Measurements from ENCODE around the gene SRBD1. TPM values are rescaled to one million over a fixed set of nuclear protein-coding genes. Genes with fewer than 3 reads are reported as not detected.

Gene SRBD1
- polyA plus RNA-seq, 3 donors: 5.8 to 9.2 (median 7.0) TPM

- peaks cover 0 to 1% of the 10 kb centered on the region in 2 donors for H3K36me3 ChIP-seq (replicated peaks in 1 of 2; ENCODE audit: control insufficient read depth in 1 of 2, insufficient read depth in 2 of 2, low read length in 2 of 2)
- WGBS (ENCODE audit: insufficient coverage): 67% methylated on average over 1 of the region's 5 CpGs
- peaks cover 46% of the 10 kb centered on the region for H3K79me2 ChIP-seq (ENCODE audit: insufficient read depth, low read length)
- H3K4me1 ChIP-seq (ENCODE audit: control insufficient read depth in 1 of 2, insufficient read depth in 2 of 2, low read length in 2 of 2): peaks cover 26 to 45% of the 10 kb centered on the region in 2 donors
- no peaks in the 10 kb centered on the region for H3K9me3 ChIP-seq (replicated peaks in 1 of 2; ENCODE audit: control insufficient read depth in 1 of 2, insufficient read depth in 1 of 2, low read length in 2 of 2)
- Mint-ChIP-seq H3K4me1 (peaks cover 46% of the 10 kb centered on the region), H3K9me3 (peaks cover 0 to 8% (median 0%) of the 10 kb centered on the region in 7 donors), H3K4me3 (peak overlapping the region; percentile 62 to 86), H3K27ac (peak overlapping the region; percentile 89 to 98 (median 96)), H3K27me3 (ENCODE audit: low read depth in 3 of 3) (no peaks in the 10 kb centered on the region), H3K36me3 (peaks cover 18 to 27% of the 10 kb centered on the region in 2 donors)
- H3K4me2 ChIP-seq (replicated peaks; ENCODE audit: extremely low read depth, low read length, poor library complexity, severe bottlenecking): peak overlapping the region; percentile 78
- H3K27ac ChIP-seq (ENCODE audit: low read depth in 1 of 2, low read length in 2 of 2): peak overlapping the region; percentile 35 to 93
- peak overlapping the region; percentile 74 for H2AFZ ChIP-seq (ENCODE audit: insufficient read depth, low read depth, low read length, poor library complexity, severe bottlenecking)
- peak overlapping the region; percentile 56 for H3K9ac ChIP-seq (ENCODE audit: insufficient read depth, low read length, poor library complexity, severe bottlenecking)
- no peak for TF ChIP-seq CTCF (IDR thresholded peaks at IDR 0.05)
- H3K4me3 ChIP-seq (replicated peaks in 1 of 3; ENCODE audit: low read depth in 2 of 3, low read length in 3 of 3): peak overlapping the region; percentile 49 to 95 (median 78)
- intact Hi-C loops (cut with micrococcal nuclease): no loop called here
- no peaks in the 10 kb centered on the region for H3K27me3 ChIP-seq (ENCODE audit: control insufficient read depth in 2 of 2, insufficient read depth in 2 of 2, low read length in 2 of 2)
- peak; percentile 85 to 92 (median 92) for DNase-seq
- H4K20me1 ChIP-seq (ENCODE audit: insufficient read depth, low read length): no peaks in the 10 kb centered on the region
Measured at GRCh38 chr2:45567974-45568789, 42.9 kb downstream of the SRBD1 start.

- Histone ChIP-seq H3K27ac (ENCODE audit: low read depth in 1 of 2, low read length in 2 of 2) (peak overlapping the region; percentile 93 to 97), H3K9ac (ENCODE audit: insufficient read depth, low read length, poor library complexity, severe bottlenecking) (peak overlapping the region; percentile 56), H3K27me3 (ENCODE audit: control insufficient read depth in 2 of 2, insufficient read depth in 2 of 2, low read length in 2 of 2) (no peaks in the 10 kb centered on the region), H3K79me2 (ENCODE audit: insufficient read depth, low read length) (peaks cover 46% of the 10 kb centered on the region), H4K20me1 (ENCODE audit: insufficient read depth, low read length) (no peaks in the 10 kb centered on the region), H3K36me3 (replicated peaks in 1 of 2; ENCODE audit: control insufficient read depth in 1 of 2, insufficient read depth in 2 of 2, low read length in 2 of 2) (no peaks in the 10 kb centered on the region), H3K9me3 (replicated peaks in 1 of 2; ENCODE audit: control insufficient read depth in 1 of 2, insufficient read depth in 1 of 2, low read length in 2 of 2) (no peaks in the 10 kb centered on the region), H3K4me3 (replicated peaks in 1 of 3; ENCODE audit: low read depth in 2 of 3, low read length in 3 of 3) (peak overlapping the region; percentile 49 to 95 (median 78)), H2AFZ (ENCODE audit: insufficient read depth, low read depth, low read length, poor library complexity, severe bottlenecking) (peak overlapping the region; percentile 74), H3K4me1 (ENCODE audit: control insufficient read depth in 1 of 2, insufficient read depth in 2 of 2, low read length in 2 of 2) (peaks cover 26 to 42% of the 10 kb centered on the region in 2 donors), H3K4me2 (replicated peaks; ENCODE audit: extremely low read depth, low read length, poor library complexity, severe bottlenecking) (peak overlapping the region; percentile 78)
- Mint-ChIP-seq H3K9me3 (peaks cover 0 to 8% (median 0%) of the 10 kb centered on the region in 7 donors), H3K4me3 (peak overlapping the region; percentile 62 to 86), H3K27ac (peak overlapping the region; percentile 89 to 98 (median 96)), H3K36me3 (peaks cover 17 to 30% of the 10 kb centered on the region in 2 donors), H3K4me1 (peaks cover 43% of the 10 kb centered on the region), H3K27me3 (ENCODE audit: low read depth in 3 of 3) (no peaks in the 10 kb centered on the region)
- DNase-seq: peak in 1 of 3 donors; percentile 5
- no CpG with 5 or more reads among the region's 7 CpGs for WGBS (ENCODE audit: insufficient coverage)
- TF ChIP-seq CTCF (IDR thresholded peaks at IDR 0.05): no peak
- intact Hi-C loops (cut with micrococcal nuclease): no loop called here
Measured at GRCh38 chr2:45567288-45567963, 43.6 kb downstream of the SRBD1 start.
